ENCODE data around the gene KCNQ1. TPM values are rescaled to one million over a fixed set of nuclear protein-coding genes. Genes with fewer than 3 reads are reported as not detected.

The KCNQ1 gene
- total RNA-seq, 1 donor from 2014 or later, result 52.9 TPM

- TF ChIP-seq, protein P1, sequence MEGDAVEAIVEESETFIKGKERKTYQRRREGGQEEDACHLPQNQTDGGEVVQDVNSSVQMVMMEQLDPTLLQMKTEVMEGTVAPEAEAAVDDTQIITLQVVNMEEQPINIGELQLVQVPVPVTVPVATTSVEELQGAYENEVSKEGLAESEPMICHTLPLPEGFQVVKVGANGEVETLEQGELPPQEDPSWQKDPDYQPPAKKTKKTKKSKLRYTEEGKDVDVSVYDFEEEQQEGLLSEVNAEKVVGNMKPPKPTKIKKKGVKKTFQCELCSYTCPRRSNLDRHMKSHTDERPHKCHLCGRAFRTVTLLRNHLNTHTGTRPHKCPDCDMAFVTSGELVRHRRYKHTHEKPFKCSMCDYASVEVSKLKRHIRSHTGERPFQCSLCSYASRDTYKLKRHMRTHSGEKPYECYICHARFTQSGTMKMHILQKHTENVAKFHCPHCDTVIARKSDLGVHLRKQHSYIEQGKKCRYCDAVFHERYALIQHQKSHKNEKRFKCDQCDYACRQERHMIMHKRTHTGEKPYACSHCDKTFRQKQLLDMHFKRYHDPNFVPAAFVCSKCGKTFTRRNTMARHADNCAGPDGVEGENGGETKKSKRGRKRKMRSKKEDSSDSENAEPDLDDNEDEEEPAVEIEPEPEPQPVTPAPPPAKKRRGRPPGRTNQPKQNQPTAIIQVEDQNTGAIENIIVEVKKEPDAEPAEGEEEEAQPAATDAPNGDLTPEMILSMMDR (IDR thresholded peaks at IDR 0.05), result no peak
- no peak overlapping the region for H3K27ac ChIP-seq
- ATAC-seq, result no peak
- H3K9me3 ChIP-seq, result no peaks in the 10 kb centered on the region
- H3K27me3 ChIP-seq, result peaks cover 33% of the 10 kb centered on the region
- intact Hi-C loops (cut with DNase I), result no loop called here
- no peaks in the 10 kb centered on the region for H3K36me3 ChIP-seq
- no peak for DNase-seq
- H3K4me3 ChIP-seq, result peak overlapping the region; percentile 30
- H3K4me1 ChIP-seq, result peaks cover 7% of the 10 kb centered on the region
Observed at GRCh38 chr11:2867722-2868505, 423.1 kb downstream of the KCNQ1 start.

DNA sequence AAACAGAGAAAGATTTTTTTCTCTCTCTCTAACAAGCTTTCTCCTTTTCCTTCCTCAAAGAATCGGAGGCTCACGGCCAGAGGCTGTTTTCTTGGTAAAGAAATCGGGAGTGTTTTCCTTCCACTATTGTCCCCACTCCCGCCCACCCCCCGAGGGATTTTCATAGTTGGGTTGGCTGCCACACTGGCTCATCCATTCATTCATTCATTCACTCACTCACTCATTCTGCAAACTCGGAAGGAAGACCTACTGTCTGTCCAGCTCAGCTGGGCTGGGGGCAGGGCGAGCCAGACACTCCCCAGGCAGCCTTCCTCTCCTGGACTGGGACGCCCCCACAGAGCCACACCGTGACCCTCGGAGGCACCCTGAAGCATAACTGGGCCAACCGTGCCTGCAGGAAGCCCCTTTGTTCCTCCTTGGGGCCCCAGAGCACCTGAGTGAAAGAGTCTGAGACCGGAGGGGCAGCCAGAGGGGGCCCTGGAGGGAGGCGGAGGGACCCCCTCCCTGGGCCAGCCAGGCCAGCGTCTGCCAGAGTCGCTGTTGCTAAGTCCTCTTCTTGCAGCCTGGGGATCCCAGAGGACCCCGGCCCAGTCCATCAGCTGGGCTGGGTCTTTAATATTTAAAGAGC, 423.8 kb downstream of the KCNQ1 start:
- TF ChIP-seq, protein P1 (IDR thresholded peaks at IDR 0.05), result no peak
- Histone ChIP-seq H3K27ac (no peak overlapping the region), H3K9me3 (no peaks in the 10 kb centered on the region), H3K27me3 (peaks cover 26% of the 10 kb centered on the region), H3K36me3 (no peaks in the 10 kb centered on the region), H3K4me1 (peaks cover 7% of the 10 kb centered on the region), H3K4me3 (peak overlapping the region; percentile 30)
- intact Hi-C loops (cut with DNase I), result no loop called here
- ATAC-seq, result peak; percentile 5
- DNase-seq, result no peak

DNA sequence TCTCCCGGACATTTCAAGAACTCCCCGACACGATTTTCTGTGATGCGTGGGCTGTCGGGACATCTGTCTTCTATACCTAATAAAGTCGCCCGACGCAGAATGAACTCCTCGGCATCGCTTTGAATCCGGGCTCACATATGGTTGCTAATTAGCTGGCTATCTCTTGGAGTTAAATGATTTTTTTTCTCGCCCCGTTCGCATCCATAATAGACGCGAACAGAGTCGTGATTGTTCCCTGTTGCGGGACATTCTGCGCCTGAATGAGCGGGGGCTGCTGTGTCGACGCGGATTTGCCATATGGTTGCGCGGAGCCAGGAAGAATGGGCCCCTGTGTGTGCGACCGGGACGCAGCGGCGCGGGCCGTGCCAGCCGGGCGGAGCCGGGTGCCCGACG, 424.3 kb downstream of the KCNQ1 start:
- peaks cover 7% of the 10 kb centered on the region for H3K4me1 ChIP-seq
- no peak for DNase-seq
- H3K4me3 ChIP-seq, result no peak overlapping the region
- ATAC-seq, result no peak
- no peak overlapping the region for H3K27ac ChIP-seq
- peaks cover 26% of the 10 kb centered on the region for H3K27me3 ChIP-seq
- H3K9me3 ChIP-seq, result no peaks in the 10 kb centered on the region
- intact Hi-C loops (cut with DNase I), result no loop called here
- no peaks in the 10 kb centered on the region for H3K36me3 ChIP-seq
- TF ChIP-seq, protein P1 (IDR thresholded peaks at IDR 0.05), result no peak

- no peaks in the 10 kb centered on the region for H3K9me3 ChIP-seq
- TF ChIP-seq, protein P1 (IDR thresholded peaks at IDR 0.05), result no peak
- no peak for DNase-seq
- H3K27me3 ChIP-seq, result peaks cover 26% of the 10 kb centered on the region
- peaks cover 7% of the 10 kb centered on the region for H3K4me1 ChIP-seq
- H3K27ac ChIP-seq, result no peak overlapping the region
- no peak for ATAC-seq
- H3K36me3 ChIP-seq, result no peaks in the 10 kb centered on the region
- intact Hi-C loops (cut with DNase I), result no loop called here
- H3K4me3 ChIP-seq, result no peak overlapping the region
Observed at GRCh38 chr11:2869561-2870427, 425.0 kb downstream of the KCNQ1 start.

DNA sequence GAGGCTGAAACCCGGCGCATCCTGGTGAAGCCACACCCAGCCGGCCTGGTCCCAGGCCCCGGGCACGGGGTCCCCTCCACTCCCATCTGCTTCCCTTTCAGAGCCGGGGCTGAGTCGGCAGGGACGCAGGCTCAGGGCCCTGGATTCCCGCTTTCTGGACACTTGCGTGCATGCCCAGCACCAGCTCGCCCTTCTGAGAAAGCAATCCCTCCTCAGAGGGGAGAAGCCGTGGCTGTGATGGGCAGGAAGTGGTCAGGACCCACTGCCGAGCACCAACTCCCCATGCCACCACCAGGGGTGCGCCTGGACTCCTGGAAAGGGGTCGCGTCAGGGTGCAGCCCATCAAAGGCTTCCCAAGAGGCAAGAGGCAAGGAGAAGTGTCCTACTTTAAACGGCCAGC, 425.7 kb downstream of the KCNQ1 start:
- Histone ChIP-seq H3K9me3 (no peaks in the 10 kb centered on the region), H3K27me3 (peaks cover 26% of the 10 kb centered on the region), H3K4me1 (peaks cover 7% of the 10 kb centered on the region), H3K27ac (no peak overlapping the region), H3K4me3 (no peak overlapping the region), H3K36me3 (no peaks in the 10 kb centered on the region)
- ATAC-seq (no peak), DNase-seq (no peak)
- intact Hi-C loops (cut with DNase I), result no loop called here
- TF ChIP-seq, protein P1 (IDR thresholded peaks at IDR 0.05), result no peak

Data from upper lobe of right lung (tissue), 1 donor.